Measurements from ENCODE around the gene EDNRB. TPM values are rescaled to one million over a fixed set of nuclear protein-coding genes. Genes with fewer than 3 reads are reported as not detected.

The EDNRB gene
- total and polyA plus RNA-seq, 4 donors, result 11.3 to 20.4 (median 14.1) TPM

DNA sequence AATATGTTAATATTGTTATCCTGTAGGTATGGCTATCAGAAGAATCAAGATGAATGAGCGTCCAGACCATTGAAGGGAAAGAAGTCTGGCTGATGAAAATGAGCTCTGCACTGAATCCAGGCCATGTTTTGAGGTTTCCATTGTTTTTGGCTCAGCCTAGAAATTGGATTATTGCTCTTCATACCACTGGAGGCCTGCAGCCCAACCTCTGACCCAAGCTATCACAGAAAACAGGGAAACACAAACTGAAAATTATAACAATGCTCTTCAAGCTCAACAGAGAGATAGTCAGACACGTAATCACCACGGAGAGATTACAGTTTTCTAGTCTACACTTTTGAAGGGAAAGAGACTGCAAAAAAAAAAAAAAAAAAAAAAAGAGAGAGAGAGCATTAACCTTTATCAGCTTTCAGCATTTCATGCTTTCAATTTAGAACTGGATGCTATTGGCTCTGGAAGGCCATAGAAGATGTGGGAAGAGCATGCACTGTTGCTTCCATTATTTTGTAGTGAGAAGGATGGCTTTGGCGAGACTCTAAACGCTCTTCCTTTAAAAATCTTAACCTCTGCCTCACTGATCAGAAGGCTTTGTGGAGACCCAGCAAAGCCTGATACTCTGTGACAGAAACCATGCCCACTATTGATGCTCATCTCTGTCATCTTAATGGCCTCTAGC, 10.8 kb downstream of the EDNRB start:
- Histone ChIP-seq H3K27me3 (ENCODE audit: control insufficient read depth in 4 of 4, insufficient read depth in 4 of 4, low read length in 3 of 4) (peaks cover 0 to 4% (median 0%) of the 10 kb centered on the region in 4 donors), H3K4me3 (ENCODE audit: low read depth in 1 of 3, low read length in 3 of 3) (no peak overlapping the region), H3K4me1 (ENCODE audit: control insufficient read depth in 4 of 4, insufficient read depth in 4 of 4, low read length in 3 of 4) (no peaks in the 10 kb centered on the region), H3K27ac (ENCODE audit: low read depth in 1 of 2, low read length in 2 of 2) (peak overlapping the region; percentile 18 to 60), H3K9ac (ENCODE audit: low read depth in 1 of 2, low read length in 2 of 2) (peak overlapping the region in 1 of 2 donors; percentile 13), H3K36me3 (ENCODE audit: control insufficient read depth in 4 of 4, insufficient read depth in 3 of 4, low read depth in 1 of 4, low read length in 3 of 4) (no peaks in the 10 kb centered on the region), H3K9me3 (ENCODE audit: control insufficient read depth in 4 of 4, low read length in 3 of 4) (peaks cover 0 to 2% (median under 1%) of the 10 kb centered on the region in 4 donors)
- no peak for TF ChIP-seq SP1 (IDR thresholded peaks at IDR 0.05)
- TF ChIP-seq CTCF (IDR thresholded peaks at IDR 0.05; ENCODE audit: low read depth, low read length, missing input control), result no peak
- peak; percentile 11 to 52 for TF ChIP-seq RXRA (IDR thresholded peaks at IDR 0.05)
- no peak for TF ChIP-seq HNF4G (IDR thresholded peaks at IDR 0.05)
- peak; percentile 95 for TF ChIP-seq NR2F2 (IDR thresholded peaks at IDR 0.05)
- TF ChIP-seq YY1 (IDR thresholded peaks at IDR 0.05), result peak; percentile 48
- TF ChIP-seq JUND (IDR thresholded peaks at IDR 0.05), result no peak
- peak in 1 of 2 donors; percentile 19 for TF ChIP-seq RAD21 (IDR thresholded peaks at IDR 0.05)
- TF ChIP-seq, protein P1, sequence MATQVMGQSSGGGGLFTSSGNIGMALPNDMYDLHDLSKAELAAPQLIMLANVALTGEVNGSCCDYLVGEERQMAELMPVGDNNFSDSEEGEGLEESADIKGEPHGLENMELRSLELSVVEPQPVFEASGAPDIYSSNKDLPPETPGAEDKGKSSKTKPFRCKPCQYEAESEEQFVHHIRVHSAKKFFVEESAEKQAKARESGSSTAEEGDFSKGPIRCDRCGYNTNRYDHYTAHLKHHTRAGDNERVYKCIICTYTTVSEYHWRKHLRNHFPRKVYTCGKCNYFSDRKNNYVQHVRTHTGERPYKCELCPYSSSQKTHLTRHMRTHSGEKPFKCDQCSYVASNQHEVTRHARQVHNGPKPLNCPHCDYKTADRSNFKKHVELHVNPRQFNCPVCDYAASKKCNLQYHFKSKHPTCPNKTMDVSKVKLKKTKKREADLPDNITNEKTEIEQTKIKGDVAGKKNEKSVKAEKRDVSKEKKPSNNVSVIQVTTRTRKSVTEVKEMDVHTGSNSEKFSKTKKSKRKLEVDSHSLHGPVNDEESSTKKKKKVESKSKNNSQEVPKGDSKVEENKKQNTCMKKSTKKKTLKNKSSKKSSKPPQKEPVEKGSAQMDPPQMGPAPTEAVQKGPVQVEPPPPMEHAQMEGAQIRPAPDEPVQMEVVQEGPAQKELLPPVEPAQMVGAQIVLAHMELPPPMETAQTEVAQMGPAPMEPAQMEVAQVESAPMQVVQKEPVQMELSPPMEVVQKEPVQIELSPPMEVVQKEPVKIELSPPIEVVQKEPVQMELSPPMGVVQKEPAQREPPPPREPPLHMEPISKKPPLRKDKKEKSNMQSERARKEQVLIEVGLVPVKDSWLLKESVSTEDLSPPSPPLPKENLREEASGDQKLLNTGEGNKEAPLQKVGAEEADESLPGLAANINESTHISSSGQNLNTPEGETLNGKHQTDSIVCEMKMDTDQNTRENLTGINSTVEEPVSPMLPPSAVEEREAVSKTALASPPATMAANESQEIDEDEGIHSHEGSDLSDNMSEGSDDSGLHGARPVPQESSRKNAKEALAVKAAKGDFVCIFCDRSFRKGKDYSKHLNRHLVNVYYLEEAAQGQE (IDR thresholded peaks at IDR 0.05), result no peak
- 67% methylated on average over 5 of the region's 5 CpGs for WGBS
- DNase-seq (ENCODE audit: low spot score), result no peak

- H3K27ac ChIP-seq (ENCODE audit: low read depth in 1 of 2, low read length in 2 of 2), result no peak overlapping the region
- no peak for DNase-seq (ENCODE audit: low spot score)
- H3K4me1 ChIP-seq (ENCODE audit: control insufficient read depth in 4 of 4, insufficient read depth in 4 of 4, low read length in 3 of 4), result no peaks in the 10 kb centered on the region
- WGBS, result 77% methylated on average over 4 of the region's 4 CpGs
- no peak overlapping the region for H3K9ac ChIP-seq (ENCODE audit: low read depth in 1 of 2, low read length in 2 of 2)
- peaks cover 0 to 4% (median 0%) of the 10 kb centered on the region in 4 donors for H3K27me3 ChIP-seq (ENCODE audit: control insufficient read depth in 4 of 4, insufficient read depth in 4 of 4, low read length in 3 of 4)
- no peaks in the 10 kb centered on the region for H3K36me3 ChIP-seq (ENCODE audit: control insufficient read depth in 4 of 4, insufficient read depth in 3 of 4, low read depth in 1 of 4, low read length in 3 of 4)
- H3K4me3 ChIP-seq (ENCODE audit: low read depth in 1 of 3, low read length in 3 of 3), result no peak overlapping the region
- peaks cover 0 to 5% (median 3%) of the 10 kb centered on the region in 4 donors for H3K9me3 ChIP-seq (ENCODE audit: control insufficient read depth in 4 of 4, low read length in 3 of 4)
- TF ChIP-seq EGR1 (IDR thresholded peaks at IDR 0.05; ENCODE audit: low read depth in 2 of 2), result no peak
- TF ChIP-seq YY1 (IDR thresholded peaks at IDR 0.05), result no peak
- TF ChIP-seq, protein P1 (IDR thresholded peaks at IDR 0.05), result no peak
- no peak for TF ChIP-seq JUND (IDR thresholded peaks at IDR 0.05)
- TF ChIP-seq FOXA2 (IDR thresholded peaks at IDR 0.05), result no peak
- TF ChIP-seq RAD21 (IDR thresholded peaks at IDR 0.05), result no peak
- no peak for TF ChIP-seq NR2F2 (IDR thresholded peaks at IDR 0.05)
- TF ChIP-seq, protein P2, sequence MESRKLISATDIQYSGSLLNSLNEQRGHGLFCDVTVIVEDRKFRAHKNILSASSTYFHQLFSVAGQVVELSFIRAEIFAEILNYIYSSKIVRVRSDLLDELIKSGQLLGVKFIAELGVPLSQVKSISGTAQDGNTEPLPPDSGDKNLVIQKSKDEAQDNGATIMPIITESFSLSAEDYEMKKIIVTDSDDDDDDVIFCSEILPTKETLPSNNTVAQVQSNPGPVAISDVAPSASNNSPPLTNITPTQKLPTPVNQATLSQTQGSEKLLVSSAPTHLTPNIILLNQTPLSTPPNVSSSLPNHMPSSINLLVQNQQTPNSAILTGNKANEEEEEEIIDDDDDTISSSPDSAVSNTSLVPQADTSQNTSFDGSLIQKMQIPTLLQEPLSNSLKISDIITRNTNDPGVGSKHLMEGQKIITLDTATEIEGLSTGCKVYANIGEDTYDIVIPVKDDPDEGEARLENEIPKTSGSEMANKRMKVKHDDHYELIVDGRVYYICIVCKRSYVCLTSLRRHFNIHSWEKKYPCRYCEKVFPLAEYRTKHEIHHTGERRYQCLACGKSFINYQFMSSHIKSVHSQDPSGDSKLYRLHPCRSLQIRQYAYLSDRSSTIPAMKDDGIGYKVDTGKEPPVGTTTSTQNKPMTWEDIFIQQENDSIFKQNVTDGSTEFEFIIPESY (IDR thresholded peaks at IDR 0.05), result no peak
- no peak for TF ChIP-seq GABPA (IDR thresholded peaks at IDR 0.05 in 1 of 2, conservative IDR thresholded peaks at IDR 0.05 in 1 of 2)
- TF ChIP-seq, protein P3, sequence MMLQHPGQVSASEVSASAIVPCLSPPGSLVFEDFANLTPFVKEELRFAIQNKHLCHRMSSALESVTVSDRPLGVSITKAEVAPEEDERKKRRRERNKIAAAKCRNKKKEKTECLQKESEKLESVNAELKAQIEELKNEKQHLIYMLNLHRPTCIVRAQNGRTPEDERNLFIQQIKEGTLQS (IDR thresholded peaks at IDR 0.05), result no peak
- TF ChIP-seq TAF1 (conservative IDR thresholded peaks at IDR 0.05), result no peak
- TF ChIP-seq FOXA1 (IDR thresholded peaks at IDR 0.05), result no peak
- TF ChIP-seq RXRA (IDR thresholded peaks at IDR 0.05), result no peak
- no peak for TF ChIP-seq HNF4A (conservative IDR thresholded peaks at IDR 0.05)
- no peak for TF ChIP-seq CTCF (IDR thresholded peaks at IDR 0.05; ENCODE audit: low read depth, low read length, missing input control)
- TF ChIP-seq SP1 (IDR thresholded peaks at IDR 0.05), result no peak
These were observed 14.6 kb downstream of the EDNRB start for GRCh38 chr13:77904031-77904430.

All from liver (tissue), 9 donors.